Loucy (cell line): ENCODE results near the gene ZFPM1.

ENCODE experiments used
- H2AFZ ChIP-seq: fragments of 200-600 bp; sonication (generic); 2 replicates; pipeline ENCODE4 v1.6.0; 2016; ENCODE audit warnings: antibody characterized with exemption, mild to moderate bottlenecking, low read length, moderate library complexity
- H3F3A ChIP-seq: fragments of 200-600 bp; 2 replicates; pipeline ENCODE4 v1.6.0; 2016; ENCODE audit warnings: antibody characterized with exemption, low read depth, mild to moderate bottlenecking
- H3K27me3 ChIP-seq: fragments of 200-600 bp; sonication (generic); 2 replicates; pipeline ENCODE4 v1.6.1; 2014; ENCODE audit warnings: low read length, mild to moderate bottlenecking; ENCODE audit not compliant: insufficient read depth, poor library complexity, severe bottlenecking
- H3K36me3 ChIP-seq: fragments of 200-600 bp; sonication (generic); 2 replicates; pipeline ENCODE4 v1.6.1; 2016; ENCODE audit warnings: low read length; ENCODE audit not compliant: insufficient read depth
- H3K4me1 ChIP-seq: fragments of 200-600 bp; sonication (generic); 2 replicates; pipeline ENCODE4 v1.5.1; 2014; ENCODE audit warnings: low read length, mild to moderate bottlenecking; ENCODE audit not compliant: insufficient read depth, poor library complexity, severe bottlenecking
- H3K4me2 ChIP-seq: fragments of 200-600 bp; sonication (generic); 2 replicates; pipeline ENCODE4 v1.6.0; 2014; ENCODE audit warnings: antibody characterized with exemption, low read length, low read depth, mild to moderate bottlenecking; ENCODE audit not compliant: poor library complexity, severe bottlenecking
- H3K4me3 ChIP-seq: fragments of 200-600 bp; sonication (generic); 2 replicates; pipeline ENCODE4 v1.5.1; 2014; ENCODE audit warnings: low read length, mild to moderate bottlenecking, mixed read lengths; ENCODE audit not compliant: poor library complexity, severe bottlenecking
- H3K79me2 ChIP-seq: fragments of 200-600 bp; sonication (generic); 2 replicates; pipeline ENCODE4 v1.6.1; 2014; ENCODE audit warnings: low read length; ENCODE audit not compliant: insufficient read depth
- H3K9ac ChIP-seq: fragments of 200-600 bp; sonication (generic); 2 replicates; pipeline ENCODE4 v1.6.0; 2014; ENCODE audit warnings: mild to moderate bottlenecking, low read depth, low read length, moderate library complexity; ENCODE audit not compliant: poor library complexity, severe bottlenecking
- H3K9me2 ChIP-seq: fragments of 200-600 bp; sonication (generic); replicated peaks from 2 replicates; pipeline ENCODE4 v1.6.1; 2016; ENCODE audit warnings: low read depth, low read length, mixed read lengths
- H3K9me3 ChIP-seq: fragments of 200-600 bp; sonication (generic); 2 replicates; pipeline ENCODE4 v1.6.1; 2014; ENCODE audit warnings: mild to moderate bottlenecking, antibody characterized with exemption, low read length, low read depth; ENCODE audit not compliant: insufficient read depth
- H4K20me1 ChIP-seq: fragments of 200-600 bp; sonication (generic); 2 replicates; pipeline ENCODE4 v1.6.0; 2014; ENCODE audit warnings: antibody characterized with exemption, low read length, mild to moderate bottlenecking; ENCODE audit not compliant: insufficient read depth, poor library complexity, severe bottlenecking
- CTCF ChIP-seq: fragments of 200-600 bp; sonication (generic); conservative IDR thresholded peaks from 2 replicates; pipeline ENCODE4 v1.5.1; 2014; ENCODE audit warnings: mild to moderate bottlenecking, antibody characterized with exemption, low read length
- EZH2phosphoT487 ChIP-seq: fragments of 200-600 bp; IDR thresholded peaks from 2 replicates; pipeline ENCODE4 v1.6.1; 2018; ENCODE audit warnings: antibody characterized with exemption, mild to moderate bottlenecking, moderate library complexity, borderline replicate concordance

Gene ZFPM1

GRCh38 chr16:88510091-88510994 lies 57.3 kb downstream of the ZFPM1 start:
- H3K9ac ChIP-seq = no peak overlapping the region
- H3K4me1 ChIP-seq = no peaks in the 10 kb centered on the region
- TF ChIP-seq EZH2phosphoT487 (no peak), CTCF (no peak)
- H3F3A ChIP-seq = no peaks in the 10 kb centered on the region
- no peaks in the 10 kb centered on the region for H3K27me3 ChIP-seq
- H2AFZ ChIP-seq = no peak overlapping the region
- no peak overlapping the region for H3K4me2 ChIP-seq
- H3K9me3 ChIP-seq = no peaks in the 10 kb centered on the region
- no peaks in the 10 kb centered on the region; the same call in 1 of the 2 replicates for H3K36me3 ChIP-seq
- no peaks in the 10 kb centered on the region for H4K20me1 ChIP-seq
- H3K79me2 ChIP-seq = no peaks in the 10 kb centered on the region
- H3K4me3 ChIP-seq = no peak overlapping the region
- no peaks in the 10 kb centered on the region for H3K9me2 ChIP-seq

DNA sequence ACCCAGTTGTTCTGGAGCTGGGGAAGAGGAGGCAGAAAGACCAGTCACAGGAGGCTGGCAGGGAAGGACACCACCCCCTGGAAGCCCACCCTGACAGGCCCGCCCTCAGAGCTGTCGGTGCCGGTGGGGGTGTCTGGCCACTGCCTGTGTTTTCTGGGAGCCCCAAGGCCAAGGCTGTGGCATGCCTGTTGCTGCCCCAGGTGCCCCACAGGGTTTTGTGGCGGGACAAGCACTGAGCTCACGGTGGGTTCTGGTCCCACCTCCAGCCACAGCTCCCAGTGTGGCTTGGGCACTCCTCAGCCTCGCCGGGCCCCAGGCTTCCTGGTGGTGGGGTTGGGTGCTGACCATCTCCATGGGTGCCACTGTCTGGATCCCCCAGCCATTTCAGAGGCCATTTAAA lies 58.0 kb downstream of the ZFPM1 start:
- H3K4me2 ChIP-seq = no peak overlapping the region
- no peak for TF ChIP-seq EZH2phosphoT487
- TF ChIP-seq CTCF = no peak
- H3K9me2 ChIP-seq = no peaks in the 10 kb centered on the region
- no peaks in the 10 kb centered on the region for H4K20me1 ChIP-seq
- no peak overlapping the region for H3K9ac ChIP-seq
- no peak overlapping the region for H3K4me3 ChIP-seq
- no peak overlapping the region for H2AFZ ChIP-seq
- H3F3A ChIP-seq = no peaks in the 10 kb centered on the region
- H3K9me3 ChIP-seq = no peaks in the 10 kb centered on the region
- no peaks in the 10 kb centered on the region for H3K4me1 ChIP-seq
- H3K36me3 ChIP-seq = no peaks in the 10 kb centered on the region; the same call in 1 of the 2 replicates
- no peaks in the 10 kb centered on the region for H3K27me3 ChIP-seq
- no peaks in the 10 kb centered on the region for H3K79me2 ChIP-seq

GRCh38 chr16:88511906-88512305 lies 58.8 kb downstream of the ZFPM1 start:
- Histone ChIP-seq H3K4me3 (no peak overlapping the region), H3K9ac (no peak overlapping the region), H3K27me3 (no peaks in the 10 kb centered on the region), H4K20me1 (no peaks in the 10 kb centered on the region), H3K36me3 (no peaks in the 10 kb centered on the region; the same call in 1 of the 2 replicates), H3K4me1 (no peaks in the 10 kb centered on the region), H2AFZ (no peak overlapping the region), H3K79me2 (no peaks in the 10 kb centered on the region), H3K4me2 (no peak overlapping the region), H3F3A (no peaks in the 10 kb centered on the region), H3K9me3 (no peaks in the 10 kb centered on the region), H3K9me2 (no peaks in the 10 kb centered on the region)
- TF ChIP-seq EZH2phosphoT487 (no peak), CTCF (no peak)
